NCI-H2081 (cell line): ENCODE results near the gene OR10G7.
"Not testable (repeated sequence)": the region's sequence is repeated elsewhere in the genome, so short reads cannot be mapped to it uniquely, and the experiment has no call there.

Experiments
- DNase-seq, 2 experiments: peaks; one replicate each; lab custom pipeline; 2025; lab: John Stamatoyannopoulos, UW

OR10G7 gene

GRCh38 chr11:124039557-124039956 lies 1.6 kb downstream of the OR10G7 start:
- no peak for DNase-seq

- DNase-seq, result no peak
Measured at GRCh38 chr11:124036666-124037065, 4.5 kb downstream of the OR10G7 start.

- no peak for DNase-seq
Measured at GRCh38 chr11:124026498-124026897, 14.6 kb downstream of the OR10G7 start, which contains the start of gene OR10G8. Gene OR10G8 (plus strand): TSS chr11:124026798. CDS start chr11:124029623, 2,825 bp downstream.

- DNase-seq, result not testable (repeated sequence)
Measured at GRCh38 chr11:124015837-124016236, 25.3 kb downstream of the OR10G7 start.

DNA sequence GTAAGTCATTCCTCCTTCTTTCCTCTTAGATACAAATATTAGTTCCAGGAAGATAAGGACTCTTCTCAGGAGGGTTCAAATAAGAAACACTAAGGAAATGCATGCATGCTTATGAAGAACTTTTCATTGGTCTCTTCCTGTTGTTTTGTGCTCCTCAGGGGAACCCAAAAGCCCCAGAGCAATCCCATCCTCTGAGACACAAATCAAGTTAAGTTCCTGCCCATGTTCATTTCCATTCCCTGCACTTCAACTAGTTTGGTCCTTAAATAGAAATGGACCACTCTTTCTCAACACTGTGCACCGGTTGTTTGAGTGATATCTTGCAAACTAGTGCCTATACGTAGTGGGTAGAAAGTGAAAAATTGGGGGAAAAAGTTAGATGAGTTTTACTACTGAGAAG lies 28.4 kb downstream of the OR10G7 start, which contains the start of gene OR10G4:
Gene OR10G4, plus strand, starts transcription at position 301 of the 400 bp plus-strand sequence. CDS start 2,578 bp downstream, outside the sequence.
- DNase-seq, result no peak

DNA sequence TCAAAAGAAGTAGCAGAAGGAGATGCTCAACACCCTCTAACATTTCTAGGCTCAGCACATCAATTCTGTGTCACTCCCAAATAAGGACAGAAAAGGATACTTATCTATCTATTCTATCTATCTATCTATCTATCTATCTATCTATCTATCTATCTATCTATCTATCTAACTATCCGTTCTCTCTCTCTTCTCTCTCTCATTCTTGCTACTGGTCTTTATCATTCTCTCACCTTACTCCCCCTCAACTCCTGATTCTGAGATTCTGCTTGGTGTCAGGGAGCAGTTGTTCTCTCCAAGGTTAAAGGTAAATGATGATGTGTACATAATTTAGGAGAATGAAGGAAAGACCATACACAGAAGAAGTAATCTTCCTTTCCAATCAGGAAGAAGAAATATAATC lies 46.0 kb downstream of the OR10G7 start, which contains the start of gene OR10G6:
Gene OR10G6, minus strand, starts transcription at position 43 of the 400 bp plus-strand sequence. Its CDS starts 0 bp downstream, at position 43.
- DNase-seq, result no peak
